ENCODE measurements around the gene AMBN.

Gene AMBN

GRCh38 chr4:70559211-70559830, 32.7 kb upstream of the AMBN start:
- no peak overlapping the region for H3K4me2 ChIP-seq (ENCODE audit: low read length)
- H3K4me3 ChIP-seq (ENCODE audit: low read length) = no peak overlapping the region
- no peaks in the 10 kb centered on the region for H4K20me1 ChIP-seq (ENCODE audit: control insufficient read depth, insufficient read depth, low read depth, low read length)
- H3K36me3 ChIP-seq (ENCODE audit: control insufficient read depth, low read length) = no peaks in the 10 kb centered on the region
- H3K27me3 ChIP-seq (ENCODE audit: control insufficient read depth, low read length) = no peaks in the 10 kb centered on the region
- H3K9me2 ChIP-seq (replicated peaks; ENCODE audit: control insufficient read depth, low read length) = no peaks in the 10 kb centered on the region
- no peaks in the 10 kb centered on the region for H3K9me3 ChIP-seq (ENCODE audit: control insufficient read depth, insufficient read depth, low read length)
- no peaks in the 10 kb centered on the region for H3K79me2 ChIP-seq (ENCODE audit: control insufficient read depth, low read length)
- no peak overlapping the region for H3K27ac ChIP-seq (ENCODE audit: low read depth, low read length)
- no peaks in the 10 kb centered on the region; the same call in 1 of the 2 replicates for H3F3A ChIP-seq (ENCODE audit: control insufficient read depth, insufficient read depth)
- peaks cover 20% of the 10 kb centered on the region for H3K4me1 ChIP-seq (ENCODE audit: control insufficient read depth, low read length)
- TF ChIP-seq EZH2phosphoT487 (IDR thresholded peaks at IDR 0.05; ENCODE audit: borderline replicate concordance, low read length) (no peak), CTCF (IDR thresholded peaks at IDR 0.05; ENCODE audit: low read depth, low read length, poor library complexity, severe bottlenecking) (peak; percentile 83)

GRCh38 chr4:70559924-70560323, 32.1 kb upstream of the AMBN start:
- no peaks in the 10 kb centered on the region for H3K9me3 ChIP-seq (ENCODE audit: control insufficient read depth, insufficient read depth, low read length)
- TF ChIP-seq CTCF (IDR thresholded peaks at IDR 0.05; ENCODE audit: low read depth, low read length, poor library complexity, severe bottlenecking) = no peak
- TF ChIP-seq EZH2phosphoT487 (IDR thresholded peaks at IDR 0.05; ENCODE audit: borderline replicate concordance, low read length) = no peak
- H3F3A ChIP-seq (ENCODE audit: control insufficient read depth, insufficient read depth) = no peaks in the 10 kb centered on the region; the same call in 1 of the 2 replicates
- no peak overlapping the region for H3K4me3 ChIP-seq (ENCODE audit: low read length)
- H3K27ac ChIP-seq (ENCODE audit: low read depth, low read length) = no peak overlapping the region
- no peaks in the 10 kb centered on the region for H3K79me2 ChIP-seq (ENCODE audit: control insufficient read depth, low read length)
- H3K9me2 ChIP-seq (replicated peaks; ENCODE audit: control insufficient read depth, low read length) = no peaks in the 10 kb centered on the region
- H4K20me1 ChIP-seq (ENCODE audit: control insufficient read depth, insufficient read depth, low read depth, low read length) = no peaks in the 10 kb centered on the region
- H3K27me3 ChIP-seq (ENCODE audit: control insufficient read depth, low read length) = no peaks in the 10 kb centered on the region
- no peak overlapping the region for H3K4me2 ChIP-seq (ENCODE audit: low read length)
- H3K4me1 ChIP-seq (ENCODE audit: control insufficient read depth, low read length) = peaks cover 20% of the 10 kb centered on the region
- H3K36me3 ChIP-seq (ENCODE audit: control insufficient read depth, low read length) = no peaks in the 10 kb centered on the region

GRCh38 chr4:70564033-70564432, 28.0 kb upstream of the AMBN start:
- H3K27me3 ChIP-seq (ENCODE audit: control insufficient read depth, low read length) = no peaks in the 10 kb centered on the region
- H3K36me3 ChIP-seq (ENCODE audit: control insufficient read depth, low read length) = no peaks in the 10 kb centered on the region
- no peak overlapping the region for H3K4me2 ChIP-seq (ENCODE audit: low read length)
- no peak overlapping the region for H3K4me3 ChIP-seq (ENCODE audit: low read length)
- no peak for TF ChIP-seq CTCF (IDR thresholded peaks at IDR 0.05; ENCODE audit: low read depth, low read length, poor library complexity, severe bottlenecking)
- TF ChIP-seq EZH2phosphoT487 (IDR thresholded peaks at IDR 0.05; ENCODE audit: borderline replicate concordance, low read length) = no peak
- no peak overlapping the region for H3K27ac ChIP-seq (ENCODE audit: low read depth, low read length)
- peaks cover 17% of the 10 kb centered on the region for H3K4me1 ChIP-seq (ENCODE audit: control insufficient read depth, low read length)
- H3F3A ChIP-seq (ENCODE audit: control insufficient read depth, insufficient read depth) = no peaks in the 10 kb centered on the region; the same call in 1 of the 2 replicates
- H3K79me2 ChIP-seq (ENCODE audit: control insufficient read depth, low read length) = no peaks in the 10 kb centered on the region
- H3K9me3 ChIP-seq (ENCODE audit: control insufficient read depth, insufficient read depth, low read length) = no peaks in the 10 kb centered on the region
- H4K20me1 ChIP-seq (ENCODE audit: control insufficient read depth, insufficient read depth, low read depth, low read length) = no peaks in the 10 kb centered on the region
- H3K9me2 ChIP-seq (replicated peaks; ENCODE audit: control insufficient read depth, low read length) = no peaks in the 10 kb centered on the region

Data from DOHH2 (cell line).